HG03108 (cell line): ENCODE results near the gene PM20D1.
"Not testable (repeated sequence)": the region's sequence is repeated elsewhere in the genome, so short reads cannot be mapped to it uniquely, and the experiment has no call there.

Experiments used
- ATAC-seq: cut with Tn5 transposase; IDR thresholded peaks from one replicate; pipeline ENCODE4 v1.9.1; 2021; ENCODE audit warnings: moderate library complexity; ENCODE audit not compliant: unreplicated experiment

PM20D1 gene

DNA sequence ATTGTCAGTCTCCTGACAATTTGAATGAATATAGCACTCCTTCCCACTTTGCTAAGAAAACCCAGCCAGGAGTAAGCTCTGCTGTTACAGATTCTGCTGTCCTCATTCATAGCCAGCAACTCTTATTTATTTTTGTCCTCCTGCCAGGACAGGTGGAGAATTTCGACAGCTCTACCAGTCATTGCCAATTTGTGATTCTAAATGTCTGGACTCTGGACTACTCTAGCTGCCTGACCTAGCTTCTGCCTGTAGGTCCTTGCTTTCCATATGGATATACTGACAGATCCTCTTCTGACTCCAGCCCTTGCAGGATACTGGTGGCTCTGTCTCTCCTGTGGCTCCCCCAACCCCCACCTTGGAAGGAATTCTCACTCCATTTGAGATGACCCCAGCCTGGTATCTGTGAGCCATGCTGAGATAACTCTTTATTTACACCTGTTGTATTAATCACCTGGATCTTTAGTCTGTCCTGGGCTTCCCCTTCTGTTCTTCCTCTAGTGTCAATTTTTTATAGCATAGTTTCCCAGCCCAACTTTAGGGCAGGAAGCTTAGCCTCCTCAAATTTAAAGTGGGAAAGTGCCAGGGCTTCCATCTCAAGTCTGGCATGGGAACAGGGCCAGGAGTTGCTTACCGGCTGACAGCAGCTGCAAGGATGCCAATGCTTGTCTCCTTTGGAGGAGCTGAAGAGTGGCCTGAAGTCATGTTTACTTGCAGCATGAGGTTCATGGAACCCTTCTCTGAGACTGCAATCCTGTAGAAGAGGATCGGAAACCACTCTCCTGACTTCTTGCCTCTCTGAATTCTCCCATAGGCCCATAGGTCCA lies 6.7 kb downstream of the PM20D1 start:
- no peak for ATAC-seq

DNA sequence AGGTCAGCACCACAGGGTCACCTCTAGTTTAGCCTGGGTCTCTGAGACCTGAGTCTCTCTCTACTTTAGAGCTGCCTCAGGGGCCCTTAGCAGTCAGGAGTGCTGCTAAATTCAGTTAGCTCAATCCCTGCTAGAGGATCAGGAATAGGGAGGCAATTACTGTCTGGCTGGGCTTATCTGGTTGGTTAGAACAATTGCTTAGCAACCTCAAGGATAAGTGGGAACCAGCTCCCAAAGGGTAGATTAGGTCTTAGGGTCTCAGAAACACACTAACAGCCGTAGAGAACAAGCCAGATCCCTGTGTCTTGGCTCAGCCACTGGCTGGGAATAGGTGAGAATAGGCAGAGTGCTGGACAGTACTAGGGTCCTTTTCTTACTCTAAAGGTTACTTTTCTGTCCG lies 7.7 kb downstream of the PM20D1 start:
- no peak for ATAC-seq

DNA sequence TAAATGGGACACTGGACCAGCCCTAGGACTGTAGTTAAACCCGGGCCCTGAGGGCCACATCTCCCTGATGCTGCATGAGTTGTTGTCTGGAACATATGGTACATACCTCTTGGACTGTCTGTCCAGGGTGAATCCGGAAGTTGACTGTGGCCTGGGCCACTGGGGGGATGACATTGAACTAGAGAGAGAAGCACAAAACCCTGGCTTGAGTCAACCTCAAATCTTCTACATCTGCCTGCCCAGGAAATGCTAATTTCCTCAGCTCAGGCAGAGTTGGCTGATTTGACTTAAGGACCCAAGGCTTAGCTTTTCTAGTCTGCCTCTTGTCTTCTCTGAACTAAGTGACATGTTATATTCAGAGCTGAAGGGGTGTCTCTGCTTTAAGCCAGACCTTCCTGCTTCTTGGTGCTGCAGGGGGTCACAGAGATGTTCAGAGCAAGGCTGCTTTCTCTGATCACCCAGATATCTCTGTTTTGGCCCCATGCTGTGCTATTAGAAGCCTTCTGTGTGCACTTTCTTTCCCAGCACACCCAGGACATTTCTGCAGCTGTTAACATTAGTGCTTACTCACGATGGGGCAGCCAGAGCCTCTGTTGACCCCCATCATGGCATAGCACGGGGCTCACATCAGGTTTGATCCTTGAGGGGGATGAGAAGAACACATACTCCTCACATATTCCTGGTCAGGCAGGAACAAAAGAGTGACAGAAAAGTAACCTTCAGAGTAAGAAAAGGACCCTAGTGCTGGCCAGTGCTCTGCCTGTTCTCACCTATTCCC lies 9.6 kb downstream of the PM20D1 start:
- no peak for ATAC-seq

DNA sequence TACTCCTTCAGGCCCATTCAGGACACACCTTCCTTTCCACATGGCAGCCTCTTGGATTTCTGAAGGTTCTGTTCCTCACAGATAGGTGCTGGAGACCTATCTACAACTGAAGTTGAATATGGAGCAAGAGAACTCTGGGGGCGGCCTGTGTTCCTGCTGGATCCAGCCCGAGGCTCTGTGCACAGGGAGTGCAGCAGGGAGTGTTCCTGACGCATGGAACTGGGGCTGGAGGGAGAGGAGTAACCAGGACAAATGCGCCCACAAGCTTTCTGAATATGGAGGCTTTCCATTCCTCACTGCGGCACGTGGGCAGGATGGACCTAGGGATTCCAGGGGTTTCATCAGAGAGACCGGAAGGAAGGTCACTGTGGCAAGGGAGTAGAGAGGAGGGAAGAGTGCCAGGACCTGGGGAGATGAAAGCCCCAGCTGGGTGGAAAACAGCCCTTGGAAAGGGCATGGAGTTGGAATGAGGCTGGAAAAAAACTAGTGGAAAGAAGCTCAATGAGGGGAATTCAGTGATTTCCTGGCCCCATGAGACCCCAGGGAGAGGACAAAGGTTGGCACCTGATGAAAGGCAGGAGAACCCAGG lies 12.5 kb downstream of the PM20D1 start:
- ATAC-seq, result no peak

DNA sequence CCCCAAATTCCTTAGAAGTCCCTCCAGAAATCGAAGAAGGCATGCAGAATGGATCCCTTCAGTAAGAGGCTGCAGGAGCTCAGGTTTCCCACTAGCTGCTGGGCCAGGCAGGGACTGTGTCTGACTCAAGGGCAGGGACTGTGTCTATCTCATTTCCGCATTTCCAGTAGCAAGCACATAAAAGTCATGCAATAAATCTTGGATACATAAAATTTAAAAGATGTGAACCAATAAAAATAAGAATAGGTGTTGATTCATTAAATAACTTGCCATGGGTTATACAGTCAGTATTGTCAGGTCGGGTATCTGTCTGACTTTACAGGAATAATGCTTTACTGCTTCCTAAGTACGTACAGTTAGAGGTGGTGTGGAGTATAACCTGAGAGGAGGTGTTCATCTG lies 15.2 kb downstream of the PM20D1 start:
- ATAC-seq, result no peak

DNA sequence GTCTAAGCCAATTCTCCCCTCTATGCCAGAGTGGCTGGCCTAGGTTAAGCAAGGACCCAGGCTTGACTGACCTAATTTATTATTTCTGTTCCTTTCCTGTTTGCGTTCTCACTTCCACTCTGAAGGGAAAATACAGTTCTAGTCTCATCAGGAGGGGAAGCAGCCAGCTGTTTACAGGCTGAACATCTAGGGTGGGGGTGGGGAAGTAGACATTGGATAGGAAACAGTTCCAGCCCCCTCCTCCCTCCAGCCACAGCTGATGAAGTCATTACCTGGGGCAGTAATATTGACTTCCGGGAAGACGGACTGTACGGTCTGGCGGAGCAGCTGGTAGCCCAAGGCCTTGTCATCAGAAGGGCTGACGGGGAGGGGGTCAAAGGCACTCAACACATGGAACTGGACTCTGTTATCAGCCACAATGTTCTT lies 17.6 kb downstream of the PM20D1 start:
- no peak for ATAC-seq

DNA sequence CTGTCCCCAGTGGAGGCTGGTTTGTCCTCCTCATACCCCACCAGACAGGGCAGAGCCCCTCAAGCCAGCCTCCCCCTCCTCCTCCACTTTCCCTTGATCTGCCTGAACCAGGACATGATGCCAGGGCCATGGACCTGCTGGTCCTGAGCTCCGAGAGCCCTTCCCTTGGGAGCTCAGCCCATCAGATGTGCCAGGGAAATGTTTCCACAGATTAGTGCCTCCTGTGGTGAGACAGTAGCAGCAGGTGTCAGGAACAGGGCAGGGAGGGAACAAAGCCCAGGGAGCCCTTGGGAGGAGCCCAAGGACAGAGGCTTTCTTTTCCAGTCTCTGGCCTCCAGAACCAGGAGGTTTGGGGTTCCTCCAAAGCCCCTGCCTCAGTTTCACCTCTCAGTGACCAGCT lies 22.3 kb downstream of the PM20D1 start:
- ATAC-seq, result no peak

DNA sequence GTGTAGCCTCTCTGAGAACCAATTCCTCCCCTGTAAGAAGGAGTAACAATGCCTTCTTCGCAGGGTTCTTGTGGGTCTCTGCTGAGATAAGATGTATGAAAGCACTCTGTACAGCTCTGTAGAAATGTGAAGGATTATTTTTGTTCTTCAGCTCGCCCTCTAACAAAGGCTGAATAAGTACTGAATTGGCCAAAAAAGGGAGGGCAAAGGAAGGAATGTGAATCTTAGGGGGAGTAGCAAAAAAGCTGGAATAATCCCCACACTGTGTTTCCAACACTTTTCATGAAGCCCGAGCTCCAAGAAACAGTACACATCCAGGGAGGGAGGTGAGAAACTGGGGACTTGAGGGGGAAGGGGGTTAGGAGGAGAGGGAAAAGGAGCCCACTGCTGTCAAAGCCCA lies 22.9 kb downstream of the PM20D1 start:
- ATAC-seq, result no peak

DNA sequence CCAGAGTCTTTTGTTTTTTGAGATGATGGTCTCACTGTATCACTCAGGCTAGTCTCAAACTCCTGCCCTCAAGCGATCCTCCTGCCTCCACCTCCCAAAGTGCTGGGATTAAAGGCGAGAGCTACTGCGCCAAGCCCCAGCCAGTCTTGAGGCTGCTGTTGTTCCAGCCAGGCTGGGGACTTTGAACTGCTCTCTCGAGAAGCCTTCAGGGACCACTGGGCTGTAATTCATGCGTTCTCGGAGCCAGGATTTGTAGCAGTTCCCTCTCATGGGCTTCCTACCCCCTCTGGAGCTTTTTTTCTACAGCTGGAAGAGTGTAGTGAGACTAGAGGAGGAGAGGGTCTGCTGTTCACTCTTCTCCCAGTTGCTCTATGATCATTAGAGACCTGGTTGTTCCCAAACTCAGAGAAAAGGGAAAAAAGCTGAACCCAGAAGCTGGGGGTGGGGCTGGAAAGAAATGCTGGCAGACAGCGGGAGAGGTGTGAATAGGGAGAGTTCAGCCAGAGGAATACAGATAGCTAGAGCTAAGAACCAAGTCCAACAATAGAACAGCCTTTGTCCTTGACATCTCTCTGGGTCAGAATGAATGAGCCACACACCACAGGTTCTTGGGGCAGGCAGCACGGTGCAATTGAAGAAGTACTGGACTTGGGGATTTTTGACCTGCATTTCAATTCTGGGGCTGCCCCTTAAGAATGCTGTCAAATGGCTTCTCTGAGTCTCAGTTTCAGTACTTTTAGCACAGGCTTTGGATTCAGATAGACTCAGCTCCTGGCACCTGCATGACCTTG lies 23.7 kb downstream of the PM20D1 start:
- no peak for ATAC-seq

DNA sequence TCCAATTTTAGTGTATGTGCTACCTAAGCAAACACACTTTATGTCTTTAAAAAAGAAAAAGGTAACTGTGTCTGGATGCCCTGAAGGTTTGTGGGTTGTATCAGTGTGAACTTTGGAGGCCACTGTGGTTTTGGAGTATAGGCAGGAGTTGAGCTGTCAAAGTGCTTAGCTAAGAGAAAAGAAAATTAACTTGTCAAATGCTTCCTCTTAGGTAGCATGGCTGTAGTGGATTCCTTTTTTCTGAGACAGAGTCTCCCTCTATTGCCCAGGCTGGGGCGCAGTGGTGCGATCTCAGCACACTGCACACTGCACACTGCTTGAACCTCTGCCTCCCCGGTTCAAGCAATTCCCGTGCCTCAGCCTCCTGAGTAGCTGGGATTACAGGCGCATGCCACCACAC lies 25.8 kb downstream of the PM20D1 start:
- ATAC-seq, result no peak

DNA sequence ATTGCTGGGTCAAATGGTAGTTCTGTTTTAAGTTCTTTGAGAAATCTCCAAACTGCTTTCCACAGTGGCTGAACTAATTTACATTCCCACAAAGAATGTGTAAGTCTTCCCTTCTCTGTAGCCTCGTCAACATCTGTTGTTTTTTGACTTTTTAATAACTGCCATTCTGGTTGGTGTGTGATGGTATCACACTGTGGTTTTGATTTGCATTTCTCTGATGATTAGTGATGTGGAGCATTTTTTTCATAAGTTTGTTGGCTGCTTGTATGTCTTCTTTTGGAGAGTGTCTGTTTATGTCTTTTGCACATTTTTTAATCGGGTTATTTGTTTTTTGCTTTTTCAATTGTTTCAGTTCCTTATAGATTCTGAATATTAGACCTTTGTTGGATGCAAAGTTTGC lies 26.7 kb downstream of the PM20D1 start:
- ATAC-seq, result not testable (repeated sequence)

DNA sequence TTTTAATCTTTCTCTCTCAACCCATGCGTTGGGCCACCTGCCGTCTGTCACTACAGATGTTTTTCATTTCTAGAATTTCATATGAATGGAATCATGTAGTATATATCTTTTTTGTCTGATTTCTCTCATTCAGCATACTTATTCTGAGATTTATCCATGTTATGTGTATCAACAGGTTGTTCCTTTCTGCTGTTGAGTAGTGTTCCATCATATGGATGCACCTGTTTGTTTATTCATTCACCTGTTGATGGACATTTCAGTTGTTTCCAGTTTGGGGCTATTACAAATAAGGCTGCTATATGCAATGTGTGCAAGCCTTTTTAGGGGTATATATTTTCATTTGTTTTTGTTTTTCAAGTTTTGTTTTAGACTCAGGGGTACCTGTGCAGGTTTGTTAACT lies 27.5 kb downstream of the PM20D1 start:
- ATAC-seq, result no peak

DNA sequence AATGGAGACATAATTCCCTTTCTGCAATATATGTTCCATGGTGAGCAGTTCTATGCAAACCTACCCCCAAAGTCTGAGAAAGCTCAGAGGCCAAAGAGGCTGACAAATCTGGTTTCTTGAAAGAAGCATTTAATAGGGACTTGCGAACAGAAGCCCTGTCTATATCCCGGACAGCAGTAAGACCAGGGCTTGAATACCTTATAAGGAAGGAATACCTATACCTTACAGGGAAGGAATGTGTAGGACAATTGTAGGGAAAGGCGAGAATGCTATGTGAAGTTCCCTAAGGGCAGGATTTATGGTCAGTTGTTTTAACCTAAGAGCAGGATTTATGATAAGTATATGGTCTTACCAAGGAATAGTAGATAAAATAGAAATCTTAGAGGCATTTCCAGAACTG lies 31.9 kb downstream of the PM20D1 start:
- ATAC-seq, result no peak

DNA sequence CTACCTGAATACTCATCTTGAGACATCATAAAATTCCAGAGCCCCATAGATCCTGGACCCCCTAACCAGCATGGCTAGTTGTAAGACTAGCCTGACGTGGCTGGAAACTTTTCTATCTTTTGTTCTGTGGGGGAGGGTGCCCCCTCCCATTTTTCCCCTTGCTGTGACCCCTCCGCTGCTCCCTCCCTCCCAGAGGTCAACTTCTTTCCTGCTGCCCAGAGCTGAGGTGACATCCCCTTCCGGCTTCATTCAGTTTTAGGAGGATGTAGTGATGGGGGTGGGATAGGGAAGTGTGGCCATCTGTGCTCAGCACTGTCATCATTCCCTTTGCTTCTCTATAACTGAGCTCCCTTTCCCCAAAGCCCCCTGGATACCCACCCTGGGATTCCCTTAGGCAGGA lies 32.6 kb downstream of the PM20D1 start:
- ATAC-seq, result no peak

DNA sequence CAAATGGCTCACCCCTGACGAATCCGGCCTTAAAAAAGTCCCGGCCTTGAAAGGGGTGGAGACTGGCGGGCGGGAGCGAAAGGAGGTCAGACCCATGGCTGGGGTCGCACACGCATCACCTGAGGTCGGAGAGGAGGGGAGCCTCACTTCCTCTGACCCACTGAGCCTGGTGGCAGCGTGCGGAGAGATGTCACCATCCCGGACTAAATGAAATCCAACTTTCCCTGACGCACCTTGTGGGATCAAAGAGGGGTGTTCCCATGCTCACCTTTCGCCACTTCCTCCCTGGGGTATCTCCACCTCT lies 36.2 kb downstream of the PM20D1 start:
- ATAC-seq, result no peak

DNA sequence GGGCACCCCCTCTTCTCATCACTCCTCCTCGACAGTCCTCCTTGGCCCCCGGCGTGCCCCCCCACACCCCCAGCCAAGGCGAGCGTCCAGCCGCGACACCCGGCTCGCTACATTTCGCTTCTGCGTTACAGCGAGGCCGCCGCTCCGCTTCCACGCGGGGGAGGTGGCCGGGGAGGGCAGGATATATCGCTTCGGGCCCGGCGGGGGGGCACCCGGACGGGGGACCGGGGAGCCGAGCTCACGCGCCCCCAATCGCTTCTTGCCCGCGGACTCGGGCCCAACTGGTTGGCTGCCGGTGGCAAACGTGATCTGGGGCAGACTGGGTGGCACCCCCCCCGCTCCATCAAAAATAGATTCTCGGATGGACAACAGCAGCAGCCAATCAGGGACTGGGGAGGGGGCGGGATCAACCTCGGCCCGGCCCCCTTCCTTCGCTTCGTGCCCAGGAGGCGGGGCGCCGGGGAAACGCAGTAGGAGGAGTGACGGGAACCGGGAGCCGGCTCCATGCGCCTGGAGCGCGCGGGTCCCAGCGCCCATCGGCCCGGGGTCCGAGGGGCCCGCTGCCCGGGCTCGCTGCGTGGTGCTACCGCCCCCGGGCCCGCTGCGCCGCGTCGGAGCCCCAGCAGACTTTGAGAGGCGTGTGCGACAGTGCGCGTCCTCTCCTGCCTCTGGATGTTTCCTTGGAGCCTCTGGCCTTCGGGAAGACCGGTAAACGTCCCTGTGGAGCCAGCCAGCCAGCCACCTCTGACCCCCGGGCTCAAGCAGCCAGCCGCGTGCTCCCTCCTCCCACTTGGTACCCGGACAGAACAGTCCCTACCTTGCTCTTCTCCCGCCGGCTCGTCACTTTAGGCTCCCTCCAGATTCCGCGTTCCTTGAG lies 36.8 kb downstream of the PM20D1 start, which contains the start of gene SLC41A1:
TSS of gene SLC41A1 (minus strand) at position 321 of the 877 bp plus-strand sequence. CDS start 2,757 bp downstream, outside the sequence.
- ATAC-seq, result peak; percentile 84

DNA sequence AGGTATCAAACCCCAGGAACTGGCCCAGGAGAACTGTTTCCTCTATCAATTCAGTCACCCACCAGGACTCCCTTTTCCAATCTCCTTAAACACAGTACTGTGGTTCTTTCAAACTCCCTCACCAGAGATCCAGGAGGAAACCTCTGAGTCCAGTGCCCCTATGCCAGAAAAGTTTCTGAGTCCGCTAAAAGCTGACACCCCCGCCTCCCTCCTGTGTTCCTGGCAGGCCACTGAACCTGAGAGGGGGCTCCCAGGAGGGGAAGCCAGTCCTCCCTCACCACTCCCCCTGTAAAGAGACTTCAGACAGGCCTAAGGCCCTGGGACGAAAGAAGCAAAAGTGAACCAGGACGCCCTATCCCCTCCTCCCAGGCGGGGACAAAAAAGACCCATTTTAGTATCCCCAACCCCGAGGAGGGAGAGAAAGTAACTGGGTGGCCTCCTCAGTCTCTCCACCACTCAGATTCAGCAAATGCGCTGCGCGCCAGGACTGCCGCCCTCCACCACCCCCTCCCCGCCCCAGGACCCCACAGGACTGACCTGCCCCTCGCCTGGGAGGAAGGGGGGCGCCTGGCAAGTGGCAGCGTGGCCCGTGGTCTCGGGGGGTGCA lies 37.6 kb downstream of the PM20D1 start:
- ATAC-seq, result no peak

DNA sequence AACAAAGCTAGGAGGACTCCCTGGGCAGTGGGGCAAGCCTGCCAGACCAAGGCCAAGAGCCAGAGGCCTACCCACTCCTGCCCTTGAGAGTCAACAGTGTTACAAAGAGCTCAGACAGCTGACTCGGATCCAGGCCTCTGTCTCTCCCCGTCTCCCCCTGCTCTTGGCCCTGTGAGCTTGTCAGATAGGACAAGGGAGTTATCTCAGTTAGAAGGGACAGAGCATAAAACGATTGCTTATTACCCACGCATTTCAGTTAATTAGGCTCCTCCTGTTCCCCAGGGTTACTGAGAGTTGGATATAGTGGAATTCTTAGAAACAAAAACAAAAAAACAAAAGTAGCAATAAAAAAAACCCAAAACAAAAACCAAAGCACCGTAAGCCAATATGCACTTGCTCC lies 38.3 kb downstream of the PM20D1 start:
- ATAC-seq, result no peak

DNA sequence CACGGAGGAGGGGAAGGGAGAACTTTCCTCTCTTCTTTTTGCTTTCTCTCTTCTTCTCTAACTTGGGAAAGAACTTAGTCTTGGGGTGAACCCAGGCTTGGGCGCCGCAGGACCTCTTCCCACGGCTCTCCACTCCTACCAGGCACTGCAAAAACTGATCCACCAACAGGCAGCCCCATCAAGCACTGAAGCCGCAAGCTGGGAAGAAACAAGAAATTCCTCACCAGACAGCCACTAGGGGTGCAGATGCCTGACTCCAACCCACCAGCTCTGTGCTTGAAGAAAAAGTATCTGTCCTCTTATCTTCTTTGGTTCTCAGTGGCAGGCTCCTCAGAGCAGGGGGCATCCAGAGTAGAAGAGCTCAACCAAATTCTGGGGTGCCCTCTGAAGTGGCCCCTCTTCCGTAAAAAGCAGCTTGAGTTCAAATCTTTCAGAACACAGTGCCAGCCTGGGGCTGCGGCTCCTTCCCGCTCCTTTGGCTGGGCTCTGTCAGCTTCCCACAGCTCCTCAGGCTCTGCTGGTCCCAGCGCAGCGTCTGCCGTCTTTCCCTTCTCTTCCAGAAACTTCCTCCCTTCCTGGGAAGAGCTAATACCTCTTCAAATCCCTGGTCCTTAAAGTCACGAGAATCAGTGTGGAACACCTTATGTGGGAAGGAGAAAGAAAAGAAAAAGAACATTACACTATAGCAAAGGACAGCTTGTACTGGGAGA lies 39.3 kb downstream of the PM20D1 start:
- ATAC-seq, result no peak
